GM19438 (cell line): ENCODE results near the gene TMOD2.

Experiments
- ATAC-seq: cut with Tn5 transposase; IDR thresholded peaks from one replicate; pipeline ENCODE4 v1.9.1; 2021; ENCODE audit warnings: low read depth; ENCODE audit not compliant: unreplicated experiment

The TMOD2 gene

DNA sequence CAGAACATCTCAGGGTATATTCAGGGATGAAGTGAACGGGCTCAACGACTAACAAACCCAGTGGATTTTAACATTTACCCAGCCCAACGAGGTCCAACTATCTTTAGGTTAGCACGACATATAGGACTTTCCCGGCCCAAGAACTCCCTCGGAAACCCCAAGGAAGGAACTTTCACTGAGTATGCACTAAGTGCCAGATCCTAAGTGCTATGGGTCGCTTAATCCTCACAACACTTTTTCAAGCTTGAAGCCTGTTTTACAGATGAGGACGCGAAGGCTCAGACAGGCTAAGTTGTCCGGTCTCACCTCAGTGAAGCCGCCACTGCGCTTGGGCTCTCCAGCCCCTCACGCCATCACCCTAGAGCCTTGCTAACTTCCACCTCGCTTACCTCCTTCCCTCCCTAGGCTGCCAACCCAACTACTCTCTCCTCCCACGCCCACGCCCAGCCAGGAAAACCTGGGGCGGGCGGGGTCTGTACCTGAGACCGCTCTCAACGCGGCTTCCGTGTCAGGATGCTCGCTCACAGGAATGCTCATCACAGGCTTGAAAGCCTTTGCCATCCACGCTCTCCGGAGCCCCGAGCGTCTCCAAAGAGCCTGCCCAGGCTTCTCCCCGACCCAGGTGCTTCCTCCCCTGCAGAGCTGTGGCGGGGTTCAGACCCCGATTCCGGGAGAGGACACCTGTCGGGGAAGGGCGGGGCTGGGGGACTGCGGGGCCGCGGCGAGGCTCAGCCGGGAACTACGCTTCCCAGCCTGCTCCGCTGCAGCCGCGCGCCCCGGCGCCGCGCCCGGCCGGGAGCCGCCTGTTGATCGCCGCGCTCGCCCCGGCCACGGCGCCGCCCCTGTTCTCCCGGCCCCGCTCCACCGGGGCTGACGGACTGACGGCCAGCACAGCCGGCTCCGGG, at the start of gene TMOD2:
Gene TMOD2, plus strand, starts transcription at position 806 of the 905 bp plus-strand sequence. CDS start 14,845 bp downstream, outside the sequence.
- ATAC-seq = peak; percentile 77

DNA sequence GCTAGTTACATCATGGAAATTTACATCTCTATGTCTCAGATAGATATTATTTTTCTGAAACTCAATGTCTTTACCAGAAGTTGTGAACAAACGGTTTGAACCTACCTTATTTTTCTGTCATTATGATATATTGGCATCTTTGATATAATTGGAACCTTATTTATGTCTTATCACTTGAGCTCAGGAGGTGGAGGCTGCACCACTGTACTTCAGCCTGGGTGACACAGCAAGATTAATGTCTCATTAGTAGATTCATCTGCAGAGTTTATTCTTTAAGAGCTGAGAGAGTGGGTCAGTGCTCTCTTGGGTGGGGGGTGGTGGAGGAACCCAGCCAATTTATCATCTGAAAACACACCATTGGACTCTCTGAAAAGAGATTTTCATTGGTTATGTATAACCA, 48.7 kb upstream of the TMOD2 start:
- ATAC-seq = no peak

DNA sequence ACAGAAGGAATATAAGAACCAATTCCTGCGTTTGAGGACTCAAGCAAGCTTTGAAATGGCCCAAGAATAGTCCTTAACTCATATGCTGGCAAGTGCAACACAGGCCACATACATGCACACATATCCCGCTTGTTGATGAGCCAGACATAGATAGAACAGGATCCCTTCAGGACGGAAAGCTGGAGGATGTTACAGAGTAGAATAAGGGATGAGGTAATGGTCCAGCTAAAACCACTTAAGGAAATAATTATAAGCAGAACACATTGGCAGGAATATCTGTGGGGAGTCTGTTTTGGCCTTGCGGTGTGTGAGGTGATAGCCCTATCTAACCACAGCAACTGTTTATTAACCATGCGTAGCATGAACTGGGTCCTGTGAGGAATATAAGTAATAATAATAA, 45.1 kb upstream of the TMOD2 start:
- ATAC-seq = no peak

- no peak for ATAC-seq
Observed at GRCh38 chr15:51706926-51707608, 44.3 kb upstream of the TMOD2 start.

DNA sequence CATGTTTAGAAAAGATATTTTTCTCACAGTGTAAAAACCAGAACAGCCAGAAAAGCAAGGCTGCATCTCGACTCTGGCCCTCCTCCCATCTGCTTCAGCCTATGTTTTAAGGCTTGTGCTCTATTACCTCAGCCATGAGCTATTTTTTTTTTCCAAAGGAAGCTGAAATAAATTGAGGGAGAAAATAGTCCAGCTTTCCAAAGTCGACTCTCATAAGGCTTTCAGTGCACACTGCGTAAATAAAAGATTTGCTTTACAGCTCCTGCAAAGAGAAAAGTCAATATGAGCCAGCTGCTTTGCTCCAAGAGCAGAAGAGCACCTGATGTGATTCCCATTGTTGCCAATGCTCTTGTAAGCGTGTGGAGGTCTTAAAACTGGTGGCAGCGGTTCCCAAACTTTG, 43.4 kb upstream of the TMOD2 start:
- no peak for ATAC-seq

DNA sequence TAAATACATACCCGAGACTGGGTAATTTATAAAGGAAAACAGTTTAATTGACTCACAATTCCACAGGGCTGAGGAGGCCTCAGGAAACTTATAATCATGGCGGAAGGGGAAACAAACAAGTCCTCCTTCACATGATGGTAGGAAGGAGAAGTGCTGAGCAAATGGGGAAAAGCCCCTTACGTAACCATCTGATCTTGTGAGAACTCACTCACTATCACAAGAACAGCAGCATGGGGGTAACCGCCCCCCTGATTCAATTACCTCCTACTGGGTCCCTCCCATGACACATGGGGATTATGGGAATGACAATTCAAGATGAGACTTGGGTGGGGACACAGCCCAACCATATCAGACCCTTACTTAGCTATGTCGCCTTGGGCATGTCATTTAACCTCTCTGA, 42.4 kb upstream of the TMOD2 start:
- no peak for ATAC-seq

DNA sequence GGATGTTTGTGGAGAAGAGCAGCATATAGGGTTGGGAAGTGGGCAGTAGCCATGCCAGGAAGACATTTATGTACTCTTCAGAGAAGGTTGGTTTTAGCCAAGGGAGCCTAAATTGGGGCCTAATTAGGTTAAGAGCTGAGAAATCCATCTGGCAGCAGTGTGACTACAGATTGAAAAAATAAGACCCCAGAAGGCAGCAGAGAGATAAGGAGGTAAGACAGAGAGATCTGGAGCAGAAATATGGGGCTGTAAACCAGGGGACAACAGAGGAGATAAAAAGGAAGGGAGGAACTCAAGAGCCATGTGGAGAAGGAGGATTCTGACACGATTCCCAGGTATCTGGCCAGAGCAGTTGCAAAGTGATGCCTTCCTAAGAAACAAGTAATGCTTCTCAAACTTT, 37.2 kb upstream of the TMOD2 start:
- no peak for ATAC-seq

GRCh38 chr15:51714911-51715310, 36.5 kb upstream of the TMOD2 start:
- no peak for ATAC-seq

- no peak for ATAC-seq
Observed at GRCh38 chr15:51718219-51718618, 33.2 kb upstream of the TMOD2 start.

- ATAC-seq = no peak
Observed at GRCh38 chr15:51718746-51719145, 32.7 kb upstream of the TMOD2 start.

DNA sequence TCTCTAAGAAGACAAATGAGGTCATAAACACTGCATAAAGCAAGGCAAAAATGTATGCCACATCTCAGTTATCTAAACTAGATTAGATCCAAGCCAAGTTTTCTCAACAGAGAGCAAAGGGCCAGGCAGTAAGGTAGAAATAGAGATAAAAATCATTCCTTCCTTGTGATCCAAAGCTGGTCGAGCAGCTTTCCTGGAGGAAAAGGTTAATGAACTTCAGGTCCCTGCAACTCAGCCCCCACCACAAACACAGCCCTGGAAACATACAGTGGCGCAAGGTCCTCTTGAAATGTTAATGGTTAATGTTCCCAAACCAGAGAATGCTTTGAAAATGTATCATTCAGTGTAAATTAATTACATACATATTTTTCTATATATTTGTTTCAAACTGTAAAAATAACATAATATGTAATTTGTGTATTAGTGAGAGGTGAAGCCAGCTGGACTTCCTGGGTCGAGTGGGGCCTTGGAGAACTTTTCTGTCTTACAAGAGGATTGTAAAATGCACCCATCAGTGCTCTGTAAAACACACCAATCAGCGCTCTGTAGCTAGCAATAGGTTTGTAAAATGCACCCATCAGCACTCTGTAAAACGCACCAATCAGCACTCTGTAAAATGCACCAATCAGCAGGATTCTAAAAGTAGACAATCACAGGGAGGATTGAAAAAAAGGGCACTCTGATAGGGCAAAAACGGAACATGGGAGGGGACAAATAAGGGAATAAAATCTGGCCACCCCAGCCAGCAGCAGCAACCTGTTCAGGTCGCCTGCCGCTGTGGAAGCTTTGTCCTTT, 31.0 kb upstream of the TMOD2 start:
- no peak for ATAC-seq

- no peak for ATAC-seq
Observed at GRCh38 chr15:51721199-51721960, 30.0 kb upstream of the TMOD2 start.

- no peak for ATAC-seq
Observed at GRCh38 chr15:51724199-51724598, 27.2 kb upstream of the TMOD2 start.

- ATAC-seq = no peak
Observed at GRCh38 chr15:51724673-51725072, 26.7 kb upstream of the TMOD2 start.

- peak; percentile 78 for ATAC-seq
Observed at GRCh38 chr15:51726302-51727073, 24.9 kb upstream of the TMOD2 start.

- ATAC-seq = no peak
Observed at GRCh38 chr15:51727141-51727897, 24.1 kb upstream of the TMOD2 start.

GRCh38 chr15:51731549-51732267, 19.7 kb upstream of the TMOD2 start:
- ATAC-seq = peak; percentile 67

DNA sequence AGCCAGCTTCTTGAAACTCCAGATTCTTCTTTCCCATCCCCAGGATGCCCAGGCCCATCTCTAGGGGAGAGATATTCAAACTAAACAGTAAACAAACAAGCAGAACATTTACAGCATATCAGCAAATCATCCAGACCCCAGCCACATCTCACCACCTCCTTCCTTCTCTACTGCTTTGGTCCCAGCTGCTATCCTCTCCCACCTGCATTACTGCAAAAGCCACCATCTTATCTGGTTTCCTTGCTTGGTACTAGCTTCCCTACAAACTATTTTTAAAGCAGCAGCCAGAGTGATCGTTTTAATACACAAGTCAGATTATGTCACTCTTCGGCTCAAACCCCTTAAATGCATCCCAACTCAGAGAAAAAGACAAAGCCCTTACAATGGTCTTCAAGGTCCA, 18.8 kb upstream of the TMOD2 start:
- ATAC-seq = no peak
